ENCODE results near the gene GIT2.
A peak's percentile ranks its signal among the peaks of the same experiment; 100 is the strongest.

The GIT2 gene

DNA sequence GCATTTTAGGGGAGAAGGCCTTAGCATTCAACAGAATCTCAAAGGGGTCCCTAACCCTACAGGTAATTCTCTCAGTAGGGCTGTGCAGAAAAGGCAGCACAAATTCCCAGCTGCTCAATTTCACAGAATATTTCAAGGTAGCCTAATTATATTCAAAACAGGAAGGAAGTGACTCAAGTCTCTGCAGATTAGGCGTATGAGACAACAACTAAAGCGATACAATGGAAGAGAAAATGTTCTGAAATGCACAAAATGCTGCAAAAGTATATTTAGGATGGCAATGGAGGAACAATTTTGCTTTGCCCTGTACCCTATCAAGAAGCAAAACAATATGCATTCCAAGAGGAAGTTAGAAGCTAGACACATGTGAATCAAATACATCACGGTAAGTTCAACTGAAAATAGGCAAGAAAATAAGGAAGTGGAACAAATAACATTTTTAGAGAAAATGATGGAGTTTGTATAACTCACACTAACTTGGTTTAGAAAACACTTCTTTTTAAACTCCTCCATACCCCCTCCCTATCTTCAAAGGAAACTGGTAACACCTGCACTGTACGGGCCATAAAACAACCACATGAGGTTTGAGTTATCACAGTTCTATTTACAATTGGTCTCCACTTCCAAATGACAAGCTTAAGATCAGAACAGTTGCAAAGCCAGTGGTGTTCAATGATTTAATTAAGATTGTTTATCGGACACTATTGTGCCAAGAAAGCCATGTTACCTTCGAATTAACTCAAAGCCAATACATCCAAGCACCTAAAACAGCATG, 1.6 kb downstream of the GIT2 start:
- peak overlapping the region; percentile 66 for H3K4me3 ChIP-seq (ENCODE audit: control insufficient read depth, low read depth, low read length)
- TF ChIP-seq, protein P1, sequence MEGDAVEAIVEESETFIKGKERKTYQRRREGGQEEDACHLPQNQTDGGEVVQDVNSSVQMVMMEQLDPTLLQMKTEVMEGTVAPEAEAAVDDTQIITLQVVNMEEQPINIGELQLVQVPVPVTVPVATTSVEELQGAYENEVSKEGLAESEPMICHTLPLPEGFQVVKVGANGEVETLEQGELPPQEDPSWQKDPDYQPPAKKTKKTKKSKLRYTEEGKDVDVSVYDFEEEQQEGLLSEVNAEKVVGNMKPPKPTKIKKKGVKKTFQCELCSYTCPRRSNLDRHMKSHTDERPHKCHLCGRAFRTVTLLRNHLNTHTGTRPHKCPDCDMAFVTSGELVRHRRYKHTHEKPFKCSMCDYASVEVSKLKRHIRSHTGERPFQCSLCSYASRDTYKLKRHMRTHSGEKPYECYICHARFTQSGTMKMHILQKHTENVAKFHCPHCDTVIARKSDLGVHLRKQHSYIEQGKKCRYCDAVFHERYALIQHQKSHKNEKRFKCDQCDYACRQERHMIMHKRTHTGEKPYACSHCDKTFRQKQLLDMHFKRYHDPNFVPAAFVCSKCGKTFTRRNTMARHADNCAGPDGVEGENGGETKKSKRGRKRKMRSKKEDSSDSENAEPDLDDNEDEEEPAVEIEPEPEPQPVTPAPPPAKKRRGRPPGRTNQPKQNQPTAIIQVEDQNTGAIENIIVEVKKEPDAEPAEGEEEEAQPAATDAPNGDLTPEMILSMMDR (IDR thresholded peaks at IDR 0.05; ENCODE audit: control insufficient read depth, insufficient read depth, low read depth, low read length, missing control alignments) = no peak
- DNase-seq (ENCODE audit: low read depth) = no peak

DNA sequence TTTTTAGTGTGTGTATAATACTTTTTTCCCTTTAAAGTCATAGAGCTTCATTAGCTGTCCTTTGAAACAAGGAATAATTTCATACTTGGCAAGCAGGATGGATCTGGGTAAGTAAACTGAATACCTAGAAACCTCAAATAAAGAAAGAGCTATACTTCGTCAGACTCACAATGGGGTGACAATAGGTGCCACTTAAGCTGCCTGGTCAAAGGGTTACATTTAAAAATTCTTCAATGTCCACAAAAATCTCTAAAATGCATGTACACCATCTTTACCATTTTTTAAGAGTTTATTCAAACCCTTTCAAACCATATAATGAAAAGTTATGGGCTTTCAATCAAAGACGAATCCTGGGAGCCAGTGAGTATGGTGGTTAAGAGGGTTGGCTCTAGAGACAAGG, 3.1 kb downstream of the GIT2 start:
- TF ChIP-seq, protein P1 (IDR thresholded peaks at IDR 0.05; ENCODE audit: control insufficient read depth, insufficient read depth, low read depth, low read length, missing control alignments) = no peak
- DNase-seq (ENCODE audit: low read depth) = no peak
- H3K4me3 ChIP-seq (ENCODE audit: control insufficient read depth, low read depth, low read length) = no peak overlapping the region

DNA sequence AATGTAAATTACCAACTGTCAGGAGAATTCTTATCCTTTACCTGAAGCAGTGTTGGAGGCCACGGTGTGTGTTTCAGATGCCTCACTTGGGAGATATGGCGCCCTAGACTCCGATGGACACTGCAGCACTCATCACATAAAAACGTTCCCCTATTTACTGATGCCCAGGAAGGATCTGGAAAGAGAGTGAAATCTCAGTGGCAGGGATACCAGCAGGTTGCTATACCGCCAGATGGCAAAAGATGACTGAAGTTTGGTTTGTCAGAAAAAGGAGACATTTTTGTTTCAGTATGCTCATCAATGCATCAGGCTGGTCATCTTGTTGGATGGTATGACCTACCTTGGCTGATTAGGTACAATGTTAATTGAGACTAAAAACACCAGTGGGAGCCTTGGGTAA, 4.6 kb downstream of the GIT2 start:
- H3K4me3 ChIP-seq (ENCODE audit: control insufficient read depth, low read depth, low read length) = no peak overlapping the region
- TF ChIP-seq, protein P1 (IDR thresholded peaks at IDR 0.05; ENCODE audit: control insufficient read depth, insufficient read depth, low read depth, low read length, missing control alignments) = no peak
- DNase-seq (ENCODE audit: low read depth) = no peak

DNA sequence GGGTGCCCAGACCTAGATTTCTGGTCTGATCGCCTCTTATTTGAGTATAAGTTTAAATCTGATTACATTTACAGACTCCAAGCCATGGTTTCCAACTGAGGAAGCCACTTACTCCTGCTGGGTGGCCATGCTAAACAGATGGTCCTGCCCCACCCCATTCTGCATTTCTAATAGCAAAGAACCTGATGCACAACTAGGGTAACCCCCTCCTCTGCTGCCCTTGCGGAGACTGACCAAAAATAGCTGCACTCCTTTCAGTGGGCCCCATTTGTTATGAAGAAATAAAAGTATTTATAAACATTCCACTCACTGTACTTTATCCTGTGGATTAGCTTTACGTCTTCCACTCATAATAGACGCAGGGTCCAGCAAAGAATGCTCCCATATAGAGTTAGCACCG, 6.8 kb downstream of the GIT2 start:
- H3K4me3 ChIP-seq (ENCODE audit: control insufficient read depth, low read depth, low read length) = no peak overlapping the region
- TF ChIP-seq, protein P1 (IDR thresholded peaks at IDR 0.05; ENCODE audit: control insufficient read depth, insufficient read depth, low read depth, low read length, missing control alignments) = no peak
- DNase-seq (ENCODE audit: low read depth) = no peak

DNA sequence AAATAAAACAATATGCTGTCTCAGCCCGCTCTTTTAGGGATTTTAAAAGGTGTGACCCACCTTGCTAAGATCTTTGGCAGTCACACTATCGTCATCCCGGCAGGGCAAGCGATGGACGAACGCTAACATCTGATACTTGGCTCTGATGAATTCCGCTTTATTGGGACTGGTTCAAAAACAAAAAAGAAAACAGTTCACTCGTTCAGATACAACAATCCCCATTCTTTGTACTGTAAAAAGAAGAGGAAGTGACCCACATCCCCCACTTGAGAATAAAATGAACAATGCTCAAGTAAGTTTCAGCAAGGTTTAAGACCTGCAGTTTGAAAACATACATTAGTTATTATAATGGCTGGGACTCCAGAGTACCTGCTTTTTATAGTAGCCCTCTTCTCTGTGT, 7.3 kb downstream of the GIT2 start:
- TF ChIP-seq, protein P1 (IDR thresholded peaks at IDR 0.05; ENCODE audit: control insufficient read depth, insufficient read depth, low read depth, low read length, missing control alignments) = no peak
- no peak overlapping the region for H3K4me3 ChIP-seq (ENCODE audit: control insufficient read depth, low read depth, low read length)
- DNase-seq (ENCODE audit: low read depth) = no peak

DNA sequence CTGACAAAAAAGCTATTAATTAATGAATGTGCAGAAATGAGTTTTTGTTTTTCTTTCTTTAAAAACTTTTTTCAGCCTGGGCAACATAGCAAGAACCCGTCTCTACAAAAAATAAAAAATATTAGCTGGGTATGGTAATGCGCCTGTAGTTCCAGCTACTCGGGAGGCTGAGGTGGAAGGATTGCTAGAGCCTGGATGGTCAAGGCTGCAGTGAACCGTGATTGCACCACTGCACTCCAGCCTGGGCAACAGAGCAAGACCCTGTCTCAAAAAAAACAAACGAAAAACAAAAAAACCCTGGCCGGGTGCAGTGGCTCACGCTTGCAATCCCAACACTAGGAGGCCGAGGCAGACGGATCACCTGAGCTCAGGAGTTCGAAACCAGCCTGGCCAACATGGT, 7.9 kb downstream of the GIT2 start:
- TF ChIP-seq, protein P1 (IDR thresholded peaks at IDR 0.05; ENCODE audit: control insufficient read depth, insufficient read depth, low read depth, low read length, missing control alignments) = no peak
- no peak for DNase-seq (ENCODE audit: low read depth)
- H3K4me3 ChIP-seq (ENCODE audit: control insufficient read depth, low read depth, low read length) = no peak overlapping the region

Data from AG09309 (cell line).